ENCODE data around the gene LMOD3.

- TF ChIP-seq POLR2AphosphoS5 (IDR thresholded peaks at IDR 0.05; ENCODE audit: low read depth, low read length): no peak
- TF ChIP-seq POLR2A (IDR thresholded peaks at IDR 0.05; ENCODE audit: low read depth, low read length): no peak
- no peak for TF ChIP-seq TAF1 (IDR thresholded peaks at IDR 0.05; ENCODE audit: low read depth, low read length)
- TF ChIP-seq SPI1 (IDR thresholded peaks at IDR 0.05; ENCODE audit: low read depth, low read length): no peak
- TF ChIP-seq PAX5 (IDR thresholded peaks at IDR 0.05; ENCODE audit: insufficient read depth, low read length, severe bottlenecking): no peak
Observed at GRCh38 chr3:69141313-69141712, 18.9 kb upstream of the LMOD3 start.

Data from GM12891 (cell line).